ENCODE results near the gene BICC1. TPM values are rescaled to one million over a fixed set of nuclear protein-coding genes. Genes with fewer than 3 reads are reported as not detected.

BICC1 gene, protein sequence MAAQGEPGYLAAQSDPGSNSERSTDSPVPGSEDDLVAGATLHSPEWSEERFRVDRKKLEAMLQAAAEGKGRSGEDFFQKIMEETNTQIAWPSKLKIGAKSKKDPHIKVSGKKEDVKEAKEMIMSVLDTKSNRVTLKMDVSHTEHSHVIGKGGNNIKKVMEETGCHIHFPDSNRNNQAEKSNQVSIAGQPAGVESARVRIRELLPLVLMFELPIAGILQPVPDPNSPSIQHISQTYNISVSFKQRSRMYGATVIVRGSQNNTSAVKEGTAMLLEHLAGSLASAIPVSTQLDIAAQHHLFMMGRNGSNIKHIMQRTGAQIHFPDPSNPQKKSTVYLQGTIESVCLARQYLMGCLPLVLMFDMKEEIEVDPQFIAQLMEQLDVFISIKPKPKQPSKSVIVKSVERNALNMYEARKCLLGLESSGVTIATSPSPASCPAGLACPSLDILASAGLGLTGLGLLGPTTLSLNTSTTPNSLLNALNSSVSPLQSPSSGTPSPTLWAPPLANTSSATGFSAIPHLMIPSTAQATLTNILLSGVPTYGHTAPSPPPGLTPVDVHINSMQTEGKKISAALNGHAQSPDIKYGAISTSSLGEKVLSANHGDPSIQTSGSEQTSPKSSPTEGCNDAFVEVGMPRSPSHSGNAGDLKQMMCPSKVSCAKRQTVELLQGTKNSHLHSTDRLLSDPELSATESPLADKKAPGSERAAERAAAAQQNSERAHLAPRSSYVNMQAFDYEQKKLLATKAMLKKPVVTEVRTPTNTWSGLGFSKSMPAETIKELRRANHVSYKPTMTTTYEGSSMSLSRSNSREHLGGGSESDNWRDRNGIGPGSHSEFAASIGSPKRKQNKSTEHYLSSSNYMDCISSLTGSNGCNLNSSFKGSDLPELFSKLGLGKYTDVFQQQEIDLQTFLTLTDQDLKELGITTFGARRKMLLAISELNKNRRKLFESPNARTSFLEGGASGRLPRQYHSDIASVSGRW
- total RNA-seq: 6.4 TPM
- long read RNA-seq, partial matches to known transcripts: 0 of 3 reads
- long read RNA-seq, other reads (novel, unspliced or antisense): 3 of 3 reads

DNA sequence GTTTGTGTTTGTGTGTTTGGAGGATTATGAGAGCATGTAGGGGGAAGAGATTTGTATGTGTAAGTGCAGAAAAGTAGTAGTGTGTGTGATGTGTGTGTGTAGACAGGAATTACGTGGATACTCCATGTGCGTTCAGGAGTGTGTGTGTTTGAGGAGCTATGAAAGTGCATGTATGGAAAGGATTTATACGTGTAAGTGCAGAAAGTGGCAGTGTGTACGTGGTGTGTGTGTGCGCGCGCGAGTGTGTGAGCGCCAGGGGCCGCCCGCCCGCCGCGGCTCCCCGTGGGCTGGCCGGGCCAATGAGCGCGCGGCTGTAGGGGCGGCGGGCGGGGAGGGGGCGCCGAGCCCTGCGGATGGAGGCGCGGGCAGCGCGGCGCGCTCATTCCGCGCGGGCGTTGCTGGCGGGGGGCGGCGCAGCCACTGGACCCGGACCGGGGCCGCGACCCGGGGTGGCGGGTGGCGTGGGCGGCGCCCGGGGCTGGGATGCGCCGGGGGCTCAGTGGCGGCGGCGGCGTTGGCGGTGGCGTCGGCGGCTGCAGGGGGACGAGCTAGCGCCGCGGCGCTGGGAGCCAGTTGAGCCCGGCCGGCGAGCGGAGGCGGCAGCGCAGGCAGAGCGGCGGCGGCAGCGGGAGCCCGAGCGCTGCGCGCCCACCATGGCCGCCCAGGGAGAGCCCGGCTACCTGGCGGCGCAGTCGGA lies at the start of gene BICC1:
Gene BICC1 (plus strand): TSS at position 382 of the 697 bp plus-strand sequence. CDS start 272 bp downstream, at position 654.
- peak; percentile 75 for DNase-seq (ENCODE audit: low spot score)
- intact Hi-C loops (cut with DNase I): no loop called here

DNA sequence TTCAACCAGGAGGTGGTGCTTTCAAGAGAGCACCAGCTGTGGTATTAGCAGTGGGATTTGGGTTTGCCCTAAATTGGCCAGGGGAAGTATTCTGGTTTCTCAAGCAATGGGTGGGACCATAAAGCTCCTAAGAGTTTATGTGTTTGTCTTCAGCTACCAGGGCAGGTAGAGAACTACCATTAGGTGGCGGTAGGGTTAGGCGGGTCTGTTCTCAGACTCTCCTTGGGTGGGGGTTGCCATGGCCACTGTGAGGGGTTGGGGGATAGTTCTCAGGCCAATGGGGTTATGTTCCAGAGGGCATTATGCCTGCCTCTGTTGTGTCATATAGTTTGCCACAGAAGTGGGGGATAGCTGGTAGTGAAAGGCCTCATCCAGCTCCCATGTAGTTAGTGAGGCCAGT lies 47.7 kb upstream of the BICC1 start:
- no peak for DNase-seq (ENCODE audit: low spot score)
- intact Hi-C loops (cut with DNase I): no loop called here

- no peak for DNase-seq (ENCODE audit: low spot score)
- intact Hi-C loops (cut with DNase I): no loop called here
Measured at GRCh38 chr10:58465629-58466028, 47.0 kb upstream of the BICC1 start.

GRCh38 chr10:58467931-58468635 lies 44.6 kb upstream of the BICC1 start:
- intact Hi-C loops (cut with DNase I): no loop called here
- DNase-seq (ENCODE audit: low spot score): no peak

DNA sequence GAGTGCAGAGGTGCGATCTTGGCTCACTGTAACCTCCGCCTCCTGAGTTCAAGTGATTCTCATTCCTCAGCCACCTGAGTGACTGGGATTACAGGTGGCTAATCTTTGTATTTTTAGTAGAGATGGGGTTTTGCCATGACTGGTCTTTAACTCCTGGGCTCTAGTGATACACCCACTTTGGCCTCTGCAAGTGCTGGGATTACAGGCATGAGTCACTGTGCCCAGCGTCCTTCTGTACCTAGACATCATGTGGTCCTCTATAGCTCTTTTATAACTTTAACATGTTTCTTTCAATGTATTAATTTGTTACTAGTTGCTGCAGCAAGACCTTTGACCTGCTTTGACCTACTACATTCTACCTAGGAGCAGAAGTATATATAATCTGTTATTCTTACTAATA lies 38.7 kb upstream of the BICC1 start:
- no peak for DNase-seq (ENCODE audit: low spot score)
- intact Hi-C loops (cut with DNase I): no loop called here

DNA sequence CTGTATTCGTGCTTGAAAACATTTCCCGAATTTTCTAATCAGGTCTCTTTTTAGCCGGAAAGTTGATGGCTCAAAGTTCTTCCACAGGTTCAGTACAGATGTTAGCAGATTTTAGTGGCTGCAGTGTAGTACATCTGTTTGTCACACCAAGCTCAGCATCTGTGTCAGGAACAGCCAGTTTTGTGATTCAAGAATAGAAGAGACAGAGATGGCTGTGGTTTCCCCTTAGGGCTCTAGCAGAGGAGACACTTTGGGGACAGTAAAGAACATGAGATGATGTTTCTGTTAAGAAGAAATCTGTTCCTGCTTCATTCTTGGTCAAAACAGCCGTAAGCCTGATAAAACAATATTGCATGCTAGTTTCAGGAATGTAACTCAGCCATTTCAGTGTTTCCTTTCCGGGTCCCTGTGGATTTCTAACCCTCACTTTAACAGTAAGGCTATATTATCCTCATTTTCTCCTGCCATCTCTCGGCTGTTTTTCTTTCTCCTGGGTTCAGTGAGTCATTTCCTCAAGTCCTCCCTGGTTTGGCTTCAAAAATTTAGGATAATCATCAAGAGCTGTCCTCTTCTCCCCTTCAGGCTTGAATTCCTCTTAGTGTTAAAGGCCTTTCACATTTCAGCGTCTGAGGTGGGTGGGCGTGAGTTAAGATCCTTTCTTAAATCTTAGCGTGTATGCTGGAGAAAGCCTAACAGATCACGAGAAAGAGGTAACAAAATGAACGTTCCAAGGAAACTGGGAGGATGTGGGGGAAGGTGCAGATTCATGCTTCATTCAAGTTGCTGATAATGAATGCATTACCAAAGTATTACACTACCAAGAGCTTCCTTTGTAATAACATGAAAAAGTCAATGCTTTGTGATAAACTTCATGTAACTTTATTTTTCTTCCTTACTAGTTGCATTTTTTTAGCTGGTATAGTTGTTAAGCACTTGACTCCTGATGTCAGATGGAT lies 37.1 kb upstream of the BICC1 start:
- no peak for DNase-seq (ENCODE audit: low spot score)
- intact Hi-C loops (cut with DNase I): no loop called here

GRCh38 chr10:58477122-58477521 lies 35.5 kb upstream of the BICC1 start:
- no peak for DNase-seq (ENCODE audit: low spot score)
- intact Hi-C loops (cut with DNase I): no loop called here

DNA sequence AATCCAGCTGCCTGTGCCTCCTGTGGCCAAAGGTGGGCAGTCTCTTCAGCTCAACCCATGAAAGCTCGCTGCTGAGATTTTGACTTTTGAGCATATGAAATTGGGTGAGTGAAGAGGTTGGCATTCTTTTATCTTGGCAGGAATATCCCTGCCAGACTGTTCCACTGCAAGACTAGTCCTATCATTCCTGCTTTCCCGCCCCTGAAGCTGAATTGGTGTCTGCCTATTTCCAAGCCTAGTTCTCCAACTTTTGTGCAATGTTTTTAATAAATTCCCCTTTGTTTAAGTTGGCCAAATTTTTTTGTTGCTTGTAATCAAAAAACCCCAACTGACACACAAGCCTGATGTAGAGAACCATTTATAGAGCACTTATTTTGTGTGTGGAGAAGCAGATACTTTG lies 34.8 kb upstream of the BICC1 start:
- no peak for DNase-seq (ENCODE audit: low spot score)
- intact Hi-C loops (cut with DNase I): no loop called here

GRCh38 chr10:58479045-58479444 lies 33.6 kb upstream of the BICC1 start:
- intact Hi-C loops (cut with DNase I): no loop called here

GRCh38 chr10:58480321-58480720 lies 32.4 kb upstream of the BICC1 start:
- DNase-seq (ENCODE audit: low spot score): no peak

More at GRCh38 chr10:58479045-58479444, 33.6 kb upstream of the BICC1 start:
- DNase-seq (ENCODE audit: low spot score): no peak

GRCh38 chr10:58481569-58482109 lies 31.0 kb upstream of the BICC1 start:
- no peak for DNase-seq (ENCODE audit: low spot score)
- intact Hi-C loops (cut with DNase I): no loop called here

More at GRCh38 chr10:58480321-58480720, 32.4 kb upstream of the BICC1 start:
- intact Hi-C loops (cut with DNase I): no loop called here

DNA sequence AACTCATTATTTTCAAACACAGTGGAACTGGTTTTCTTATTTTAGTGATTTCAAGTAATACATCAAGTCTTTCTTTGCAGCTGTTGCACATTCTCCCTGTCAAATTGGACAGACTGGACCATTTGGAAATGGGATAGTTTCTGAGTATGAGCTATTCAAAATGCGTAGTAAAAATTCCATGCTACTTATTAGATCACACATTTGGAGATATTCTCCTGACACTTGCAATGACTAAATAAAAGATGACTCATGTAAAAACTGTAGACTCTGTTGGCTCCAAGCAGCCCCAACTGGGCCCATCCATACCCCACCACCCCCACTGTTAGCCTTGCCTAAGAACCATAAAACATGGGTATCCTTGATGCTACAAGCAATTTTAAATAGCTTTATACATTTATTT lies 25.9 kb upstream of the BICC1 start:
- DNase-seq (ENCODE audit: low spot score): no peak
- intact Hi-C loops (cut with DNase I): no loop called here

- intact Hi-C loops (cut with DNase I): no loop called here
- DNase-seq (ENCODE audit: low spot score): no peak
Measured at GRCh38 chr10:58488921-58489320, 23.8 kb upstream of the BICC1 start.

- DNase-seq (ENCODE audit: low spot score): no peak
- intact Hi-C loops (cut with DNase I): no loop called here
Measured at GRCh38 chr10:58502956-58503355, 9.7 kb upstream of the BICC1 start.

DNA sequence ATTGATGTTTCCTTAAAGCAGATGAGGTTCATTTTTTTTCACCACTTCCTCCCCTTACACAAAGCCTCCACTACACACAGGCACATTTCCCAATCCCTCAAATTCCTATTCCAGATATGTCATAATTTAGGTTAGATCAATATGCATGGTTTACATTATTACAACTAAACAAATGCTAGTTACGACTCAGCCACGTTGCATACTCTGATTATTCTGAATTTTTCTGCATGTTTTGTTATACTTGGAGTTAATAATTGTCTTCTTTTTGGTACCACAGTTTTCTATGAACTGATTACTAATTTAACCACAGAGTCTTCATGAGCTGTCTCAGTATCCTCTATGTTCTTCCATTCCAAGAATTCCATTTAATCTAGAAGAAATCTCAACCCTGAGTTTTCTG lies 4.4 kb upstream of the BICC1 start:
- intact Hi-C loops (cut with DNase I): no loop called here
- no peak for DNase-seq (ENCODE audit: low spot score)

DNA sequence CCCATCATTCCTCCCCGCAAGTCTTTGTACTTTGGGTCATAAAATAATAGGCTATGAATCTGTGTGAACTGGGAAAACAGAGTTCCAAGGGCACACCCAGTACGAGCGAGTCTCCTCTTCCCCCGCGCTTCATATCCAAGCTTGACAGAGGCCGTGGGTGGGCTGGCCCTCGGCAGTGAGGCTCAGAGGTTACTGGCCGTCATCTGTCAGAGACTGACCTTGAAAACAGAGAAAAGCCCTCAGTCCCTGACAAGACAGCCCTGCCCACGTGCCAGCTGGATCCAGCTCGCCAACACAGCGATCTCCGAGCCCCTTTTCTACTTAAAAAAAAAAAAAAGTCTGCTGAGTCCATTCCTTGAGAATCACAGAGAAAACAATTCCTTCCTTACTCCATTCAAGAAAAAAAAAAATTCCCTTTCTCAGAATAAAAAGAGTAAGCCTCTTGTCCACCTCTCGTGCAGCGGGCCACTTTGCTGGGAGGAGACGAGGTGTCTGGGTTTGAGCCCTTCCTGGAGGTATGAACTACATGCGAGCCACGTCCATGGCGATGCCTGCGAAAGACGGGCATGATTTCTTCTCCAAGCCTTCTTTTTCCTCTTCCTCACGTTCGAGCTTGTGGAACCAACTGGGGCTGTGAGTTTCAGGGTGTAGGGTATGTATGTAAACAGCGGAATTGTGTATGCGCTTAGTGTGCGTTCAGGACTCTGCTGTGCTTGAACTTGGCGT lies 744 bp upstream of the BICC1 start:
- peak; percentile 77 for DNase-seq (ENCODE audit: low spot score)
- intact Hi-C loops (cut with DNase I): no loop called here
